BJ (cell line): ENCODE results near the gene RHPN2. TPM values are rescaled to one million over a fixed set of nuclear protein-coding genes. Genes with fewer than 3 reads are reported as not detected.

ENCODE experiments used
- CTCF ChIA-PET: fragments of 350-600 bp; formaldehyde crosslinking; extraction: SDS; loops from one replicate; lab custom pipeline; 2021; ENCODE audit warnings: antibody characterized with exemption, inconsistent platforms; lab: Yijun Ruan, JAX
- POLR2A ChIA-PET: fragments of 300-600 bp; sonication (Branson Sonifier 250); formaldehyde crosslinking; extraction: SDS; loops from one replicate; lab custom pipeline; 2021; ENCODE audit warnings: antibody characterized with exemption; lab: Charles Lee
- DNase-seq: peaks from one replicate; pipeline ENCODE4 v3.0.0-alpha.2; 2011; ENCODE audit warnings: low read depth
- H3K27me3 ChIP-seq: 2 replicates; pipeline ENCODE4 v1.6.0; 2011; ENCODE audit warnings: low read length; ENCODE audit not compliant: control insufficient read depth, insufficient read depth
- H3K36me3 ChIP-seq: 2 replicates; pipeline ENCODE4 v1.5.1; 2011; ENCODE audit warnings: low read length; ENCODE audit not compliant: control insufficient read depth, insufficient read depth
- H3K4me3 ChIP-seq: 2 replicates; pipeline ENCODE4 v1.5.1; 2011; ENCODE audit warnings: low read depth, mild to moderate bottlenecking, control low read depth, low read length
- CTCF ChIP-seq: IDR thresholded peaks from 2 replicates; pipeline ENCODE4 v1.5.1; 2011; ENCODE audit warnings: low read depth, mild to moderate bottlenecking, control low read depth, inconsistent platforms, low read length, moderate library complexity; ENCODE audit not compliant: insufficient read depth
- polyA plus RNA-seq: library from polyadenylated mRNA; depleted of rRNA; stranded (reverse); fragments of >200 nt; gene quantifications from 2 replicates; pipeline ENCODE4 v1.2.3, GENCODE V29; 2011

RHPN2 gene
- polyA plus RNA-seq, 1 experiment = 7.8 TPM

- DNase-seq = no peak
- no peak for TF ChIP-seq CTCF
- Histone ChIP-seq H3K36me3 (no peaks in the 10 kb centered on the region), H3K27me3 (no peaks in the 10 kb centered on the region), H3K4me3 (no peak overlapping the region)
- CTCF ChIA-PET = no interaction called here
- POLR2A ChIA-PET = no interaction called here
Measured at GRCh38 chr19:33055718-33056117, 9.0 kb downstream of the RHPN2 start.

GRCh38 chr19:33054623-33055022 is 10.1 kb downstream of the RHPN2 start:
- POLR2A ChIA-PET = no interaction called here

GRCh38 chr19:33052352-33052972 is 12.2 kb downstream of the RHPN2 start:
- no peak for DNase-seq
- Histone ChIP-seq H3K36me3 (no peaks in the 10 kb centered on the region), H3K27me3 (no peaks in the 10 kb centered on the region), H3K4me3 (no peak overlapping the region)
- ChIA-PET CTCF (interaction anchor here (0.7 kb wide), 1 partner anchor 102 kb away, joined by 3 read pairs; no protein-coding TSS in a partner anchor), POLR2A (no interaction called here)
- no peak for TF ChIP-seq CTCF

More at GRCh38 chr19:33054623-33055022, 10.1 kb downstream of the RHPN2 start:
- Histone ChIP-seq H3K36me3 (no peaks in the 10 kb centered on the region), H3K4me3 (no peak overlapping the region), H3K27me3 (no peaks in the 10 kb centered on the region)
- TF ChIP-seq CTCF = no peak
- CTCF ChIA-PET = no interaction called here
- no peak for DNase-seq

- Histone ChIP-seq H3K4me3 (no peak overlapping the region), H3K36me3 (no peaks in the 10 kb centered on the region), H3K27me3 (no peaks in the 10 kb centered on the region)
- no peak for TF ChIP-seq CTCF
- ChIA-PET CTCF (no interaction called here), POLR2A (no interaction called here)
- no peak for DNase-seq
Measured at GRCh38 chr19:33050110-33050509, 14.6 kb downstream of the RHPN2 start.

GRCh38 chr19:33048806-33049676 is 15.6 kb downstream of the RHPN2 start:
- H3K36me3 ChIP-seq = no peaks in the 10 kb centered on the region
- ChIA-PET POLR2A (no interaction called here), CTCF (interaction anchor here (1.0 kb wide), 1 partner anchor 12 kb away, joined by 4 read pairs; no protein-coding TSS in a partner anchor)
- no peak overlapping the region for H3K4me3 ChIP-seq
- H3K27me3 ChIP-seq = no peaks in the 10 kb centered on the region
- no peak for DNase-seq
- TF ChIP-seq CTCF = no peak
